ENCODE measurements around the gene TRERF1. TPM values are rescaled to one million over a fixed set of nuclear protein-coding genes. Genes with fewer than 3 reads are reported as not detected.
"Not testable (repeated sequence)": the region's sequence is repeated elsewhere in the genome, so short reads cannot be mapped to it uniquely, and the experiment has no call there.

Gene TRERF1
- total RNA-seq, 1 donor from 2014 or later, result 7.1 TPM

DNA sequence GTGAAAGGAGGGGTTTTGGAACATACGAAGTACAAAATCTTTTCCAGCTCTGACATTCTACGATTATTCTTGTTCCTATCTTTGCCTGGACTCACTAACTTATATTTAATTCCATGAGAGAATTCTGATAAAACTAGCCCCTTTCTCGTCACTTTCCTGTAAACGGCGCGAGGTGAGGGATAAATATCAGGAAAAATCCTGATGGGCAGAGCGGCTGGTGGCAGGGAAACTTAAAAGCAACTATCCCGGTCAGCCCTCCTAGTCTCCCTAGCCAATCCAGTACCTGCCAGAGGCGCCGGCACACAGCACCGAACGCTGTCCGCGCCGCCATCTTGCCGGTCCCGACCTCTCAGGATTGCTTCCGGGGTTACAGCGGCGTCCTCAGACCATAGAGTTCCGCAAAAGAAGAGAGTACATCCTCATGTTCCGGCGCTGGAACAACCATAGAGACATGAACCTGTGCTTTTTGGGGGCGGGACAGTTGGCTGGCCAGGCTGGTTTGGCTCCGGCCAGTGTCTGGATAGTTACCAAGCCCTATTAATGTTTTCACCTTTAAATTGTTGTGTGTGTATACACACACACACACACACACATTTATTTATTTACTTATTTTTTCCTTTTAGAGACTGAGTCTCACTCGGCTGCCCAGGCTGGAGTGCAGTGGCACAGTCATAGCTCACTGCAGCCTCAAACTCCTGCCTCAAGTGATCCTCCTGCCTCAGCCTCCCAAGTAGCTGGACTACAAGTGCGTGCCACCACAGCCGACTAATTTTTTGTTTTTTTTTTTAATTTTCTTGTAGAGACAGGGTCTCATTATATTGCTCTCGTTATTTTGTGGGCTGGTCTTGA lies 234.0 kb downstream of the TRERF1 start, which contains the start of gene MRPS10:
Gene MRPS10, minus strand, starts transcription at position 343 of the 849 bp plus-strand sequence. Its CDS starts 12 bp downstream, at position 331.
- peak; percentile 98 for DNase-seq

DNA sequence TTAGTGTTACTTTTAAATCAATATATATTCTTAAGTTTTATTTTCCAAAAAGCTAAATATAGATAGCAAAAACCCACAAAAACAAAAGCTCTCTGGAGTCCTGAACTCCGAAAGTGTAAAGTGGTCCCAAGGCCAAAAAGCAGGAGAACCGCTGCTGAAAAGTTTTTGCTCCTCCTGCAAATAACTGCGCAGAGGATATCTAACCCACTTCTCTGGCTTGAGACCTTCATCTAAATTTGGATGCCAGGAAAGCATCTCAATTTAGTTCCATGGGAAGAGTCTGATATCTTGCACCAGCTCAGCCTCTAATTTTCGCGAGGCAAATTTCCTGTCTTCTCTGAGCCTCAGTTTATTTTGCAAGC lies 234.6 kb downstream of the TRERF1 start:
- DNase-seq, result peak; percentile 22

DNA sequence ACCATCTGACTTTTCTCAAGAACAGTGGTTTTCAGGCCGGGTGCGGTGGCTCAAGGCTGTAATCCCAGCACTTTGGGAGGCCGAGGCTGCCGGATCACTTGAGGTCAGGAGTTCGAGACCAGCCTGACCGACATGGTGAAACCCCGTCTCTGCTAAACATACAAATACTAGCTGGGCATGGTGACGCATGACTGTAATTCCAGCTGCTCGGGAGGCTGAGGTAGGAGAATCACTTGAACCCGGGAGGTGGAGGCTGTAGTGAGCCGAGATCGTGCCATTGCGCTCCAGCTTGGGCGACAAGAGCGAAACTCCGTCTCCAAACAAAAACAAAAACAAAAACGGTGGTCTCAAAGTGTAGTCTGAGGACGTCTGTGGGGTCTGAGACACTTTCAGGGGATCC lies 235.2 kb downstream of the TRERF1 start:
- not testable (repeated sequence) for DNase-seq

- no peak for DNase-seq
Observed at GRCh38 chr6:42212442-42212841, 239.3 kb downstream of the TRERF1 start.

- no peak for DNase-seq
Observed at GRCh38 chr6:42211726-42212125, 240.0 kb downstream of the TRERF1 start.

GRCh38 chr6:42210551-42210950 lies 241.2 kb downstream of the TRERF1 start:
- no peak for DNase-seq

DNA sequence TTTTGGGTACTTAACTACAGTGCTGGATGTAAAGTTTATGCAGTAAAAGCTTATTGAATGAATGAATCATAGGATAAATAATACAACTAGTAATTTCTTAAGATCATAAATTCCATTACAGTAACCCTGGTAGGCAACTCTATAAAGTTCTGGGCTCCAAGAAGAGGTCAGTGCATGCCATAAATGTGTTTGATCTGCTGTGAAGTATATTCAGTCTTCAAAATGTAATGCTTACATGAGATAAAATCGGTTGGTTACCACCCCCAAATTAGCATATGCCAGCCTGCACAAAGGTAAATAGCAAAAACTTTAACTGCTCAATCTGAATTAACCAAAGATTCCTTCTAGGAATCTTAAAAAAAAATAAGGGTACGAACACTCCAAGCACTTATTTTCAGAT lies 244.2 kb downstream of the TRERF1 start:
- DNase-seq, result not testable (repeated sequence)

DNA sequence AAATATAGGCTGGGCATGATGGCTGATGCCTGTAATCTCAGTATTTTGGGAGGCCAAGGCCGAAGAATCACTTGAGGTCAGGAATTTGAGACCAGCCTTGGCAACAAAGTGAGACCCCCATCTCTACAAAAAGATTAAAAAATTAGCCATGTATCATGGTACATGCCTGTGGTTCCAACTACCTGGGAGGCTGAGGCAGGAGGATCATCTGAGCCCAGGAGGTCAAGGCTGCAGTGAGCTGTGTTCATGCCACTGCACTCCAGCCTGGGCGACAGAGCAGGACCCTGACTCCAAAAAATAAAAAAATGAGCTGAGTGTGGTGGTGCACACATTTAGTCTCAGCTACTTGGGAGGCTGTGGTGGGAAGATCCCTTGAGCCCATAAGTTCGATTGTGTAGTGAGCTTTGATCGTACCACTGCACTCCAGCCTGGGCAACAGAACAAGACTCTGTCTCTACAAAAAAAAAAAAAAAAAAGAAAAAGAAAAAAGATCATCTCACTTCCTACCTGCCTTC lies 246.9 kb downstream of the TRERF1 start:
- no peak for DNase-seq

GRCh38 chr6:42203183-42203582 lies 248.5 kb downstream of the TRERF1 start:
- no peak for DNase-seq

DNA sequence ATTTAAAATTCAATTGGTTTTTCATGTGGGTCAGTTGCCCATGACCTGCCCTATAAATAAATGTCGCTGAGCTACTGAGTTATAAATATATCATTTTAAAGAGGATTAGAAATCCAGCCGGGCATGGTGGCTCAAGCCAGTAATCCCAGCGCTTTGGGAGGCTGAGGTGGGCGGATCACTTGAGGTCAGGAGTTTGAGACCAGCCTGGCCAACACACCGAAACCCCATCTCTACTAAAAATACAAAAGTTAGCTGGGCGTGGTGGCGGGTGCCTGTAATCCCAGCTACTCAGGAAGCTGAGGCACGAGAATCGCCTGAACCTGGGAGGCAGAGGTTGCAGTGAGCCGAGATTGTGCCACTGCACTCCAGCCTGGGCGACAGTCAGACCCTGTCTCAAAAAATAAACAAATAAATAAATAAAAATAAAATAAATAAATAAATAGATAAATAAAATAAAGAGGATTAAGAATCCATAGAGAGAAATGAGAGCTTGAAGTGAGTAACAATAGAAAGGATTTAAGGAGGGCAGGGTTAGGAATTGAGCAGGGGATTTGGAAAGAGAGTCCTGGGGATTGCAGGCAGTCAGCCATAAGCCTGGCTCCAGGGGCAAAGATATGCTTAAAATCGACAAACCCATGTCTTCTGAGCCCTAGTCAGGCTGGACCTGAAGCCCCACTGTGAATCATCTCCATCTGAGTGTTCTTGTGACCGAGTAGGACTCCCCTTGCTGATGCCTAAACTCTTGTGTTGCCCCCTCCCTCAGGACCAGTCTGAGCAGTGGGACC lies 249.4 kb downstream of the TRERF1 start:
- DNase-seq, result not testable (repeated sequence)

DNA sequence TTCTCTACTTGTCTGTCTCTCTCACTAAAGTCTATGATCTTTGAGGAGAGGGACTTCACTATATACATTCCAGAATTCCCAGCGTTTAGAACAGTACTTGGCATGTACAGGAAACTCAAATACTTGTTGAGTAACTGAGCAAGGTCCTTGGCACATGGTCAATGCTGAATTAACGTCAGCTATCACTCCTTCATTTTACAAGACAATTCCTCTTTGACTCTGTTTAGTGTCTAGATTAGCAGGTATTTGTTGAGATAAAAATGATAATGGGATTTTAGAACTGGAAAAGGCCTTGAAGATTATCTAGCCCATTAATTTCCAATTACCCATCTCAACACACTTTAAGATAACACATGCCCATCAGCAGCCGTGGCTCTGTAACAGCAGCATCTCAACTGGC lies 250.3 kb downstream of the TRERF1 start:
- no peak for DNase-seq

- DNase-seq, result peak; percentile 16
Observed at GRCh38 chr6:42200035-42200434, 251.7 kb downstream of the TRERF1 start.

DNA sequence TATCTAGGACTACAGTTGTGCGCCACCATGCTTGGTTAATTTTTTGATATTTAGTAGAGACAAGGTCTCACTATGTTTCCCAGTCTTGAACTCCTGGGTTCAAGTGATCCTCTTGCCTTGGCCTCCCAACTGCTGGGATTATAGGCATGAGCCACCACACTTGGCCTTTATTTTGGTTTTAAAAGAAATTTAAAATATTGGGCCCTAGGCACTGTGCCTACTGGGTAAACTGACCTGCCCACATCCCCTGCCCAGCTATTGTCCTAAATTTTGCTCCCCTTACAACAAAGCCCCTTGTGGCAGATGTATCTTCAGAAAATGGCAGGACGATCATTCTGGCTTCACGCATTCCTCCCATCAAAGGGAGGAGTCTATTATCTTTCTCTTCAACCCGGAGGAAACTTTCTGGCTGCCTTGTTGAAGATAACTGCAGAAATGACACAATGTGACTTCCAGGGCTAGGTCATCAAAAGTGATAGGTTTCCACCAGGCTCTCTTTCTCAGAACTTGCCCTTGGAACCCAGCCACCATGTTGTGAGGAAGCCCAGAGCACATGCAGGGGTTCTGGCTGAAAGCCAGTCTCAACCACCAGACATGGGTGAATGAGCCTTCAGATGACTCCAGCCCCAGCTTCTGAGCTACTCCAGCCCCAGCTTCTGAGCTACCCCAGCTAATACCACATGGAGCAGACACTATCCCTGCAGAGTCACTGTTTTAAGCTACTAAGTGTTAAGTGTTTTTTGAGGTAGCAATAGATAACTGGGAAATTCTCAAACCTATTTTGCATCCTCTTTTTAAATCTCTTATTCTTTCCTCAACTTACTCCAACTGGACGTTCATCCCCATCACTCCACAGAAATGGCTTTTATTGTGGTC lies 252.4 kb downstream of the TRERF1 start:
- no peak for DNase-seq

DNA sequence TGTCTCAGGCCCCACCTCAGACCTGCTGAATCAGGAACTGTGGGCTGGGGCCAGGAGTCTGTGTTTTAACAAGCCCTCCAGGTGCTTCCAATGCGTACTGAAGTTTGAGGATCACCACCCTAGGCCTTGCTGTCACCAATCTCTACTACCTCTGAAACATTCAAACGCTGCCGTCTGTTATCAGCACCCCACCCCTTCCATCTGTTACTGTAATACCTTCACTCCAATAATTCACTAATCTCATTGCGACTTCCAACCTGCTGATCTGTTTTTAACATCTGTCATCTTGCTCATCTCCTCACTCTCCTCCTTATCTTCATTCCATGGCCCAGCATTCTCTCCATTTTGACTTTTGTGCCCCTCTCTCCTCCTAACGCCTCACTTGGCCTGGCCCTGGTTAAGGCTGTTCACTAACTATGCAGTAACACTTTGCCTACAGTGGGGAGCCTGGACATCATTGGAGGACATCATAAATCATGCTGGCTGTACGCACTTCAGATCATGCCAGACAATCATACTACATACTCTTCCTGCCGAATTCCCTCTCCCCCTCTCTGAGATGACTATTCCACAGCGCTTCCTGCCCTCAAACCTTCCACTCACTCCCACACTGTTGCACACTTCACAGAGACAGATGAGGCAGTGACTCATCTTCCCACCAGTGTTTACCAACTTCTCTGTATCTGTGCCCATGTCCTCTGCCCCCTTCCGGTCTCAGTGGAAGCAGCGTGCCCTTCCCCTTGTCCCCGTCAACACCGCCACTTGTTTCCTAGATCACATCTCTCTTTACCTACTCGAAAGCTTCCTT lies 254.0 kb downstream of the TRERF1 start:
- no peak for DNase-seq

GRCh38 chr6:42195415-42195814 lies 256.3 kb downstream of the TRERF1 start:
- no peak for DNase-seq

DNA sequence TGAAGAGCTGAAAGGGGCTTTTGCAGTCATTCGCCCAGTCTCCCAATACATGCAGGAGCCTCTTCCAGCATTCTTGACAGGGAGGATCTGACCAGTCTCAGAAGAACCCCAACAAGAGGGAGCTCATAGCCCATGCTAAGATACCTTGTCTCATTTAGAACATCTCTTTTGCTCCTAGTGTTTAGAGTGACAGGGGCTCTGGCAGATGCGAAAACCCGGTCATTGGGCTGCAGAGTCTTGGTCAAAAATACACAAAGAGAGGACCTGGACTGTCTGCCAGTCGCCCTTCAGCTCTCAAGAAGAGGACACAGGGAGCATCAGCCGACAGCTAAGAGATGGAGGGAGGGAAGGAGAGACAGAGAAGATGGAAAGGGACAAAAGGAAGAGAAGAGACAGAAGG lies 257.7 kb downstream of the TRERF1 start:
- DNase-seq, result no peak

- peak; percentile 16 for DNase-seq
Observed at GRCh38 chr6:42193491-42193894, 258.2 kb downstream of the TRERF1 start.

- DNase-seq, result not testable (repeated sequence)
Observed at GRCh38 chr6:42192385-42192784, 259.3 kb downstream of the TRERF1 start.

GRCh38 chr6:42190554-42191183 lies 261.1 kb downstream of the TRERF1 start:
- DNase-seq, result peak; percentile 80

DNA sequence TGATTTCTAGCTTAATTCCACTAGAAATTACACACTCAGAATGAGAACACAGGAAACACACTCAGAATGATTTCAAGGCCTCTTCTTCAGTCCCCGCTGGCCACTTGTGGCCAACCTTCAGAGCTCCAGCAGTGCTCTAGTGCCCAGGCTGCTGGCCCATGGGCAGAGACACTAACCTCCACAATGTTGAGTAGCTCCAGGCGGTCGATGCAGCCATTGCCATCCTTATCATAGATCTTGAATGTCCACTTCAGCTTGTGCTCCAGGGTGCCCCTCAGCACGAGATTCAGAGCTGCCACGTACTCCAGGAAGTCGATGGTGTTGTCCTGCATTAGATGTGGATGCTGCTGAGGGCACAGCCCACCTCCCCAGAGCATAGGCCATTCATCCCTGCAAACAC lies 263.3 kb downstream of the TRERF1 start:
- DNase-seq, result no peak

DNA sequence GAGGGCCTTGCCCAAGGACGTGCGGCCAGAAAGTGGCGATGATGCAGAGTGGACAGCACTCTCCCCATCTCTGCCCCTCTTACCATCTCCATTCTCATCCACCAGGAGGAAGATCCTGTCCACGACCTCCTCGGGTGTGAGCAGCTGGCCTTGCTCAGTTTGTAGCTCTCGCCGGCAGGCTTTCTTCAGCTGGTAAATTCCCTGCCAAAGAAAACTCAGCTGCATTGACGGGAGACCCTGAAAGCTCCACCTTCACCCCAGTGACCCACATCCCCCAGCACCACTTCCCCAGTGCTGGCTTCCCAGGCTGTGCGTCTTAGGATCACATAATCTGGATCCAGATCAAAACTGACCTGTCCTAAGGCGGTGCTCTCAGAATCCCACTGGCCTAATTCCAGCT lies 266.1 kb downstream of the TRERF1 start:
- no peak for DNase-seq

Measured in tongue (tissue), 2 donors.